ENCODE measurements around the gene UVRAG.

DNA sequence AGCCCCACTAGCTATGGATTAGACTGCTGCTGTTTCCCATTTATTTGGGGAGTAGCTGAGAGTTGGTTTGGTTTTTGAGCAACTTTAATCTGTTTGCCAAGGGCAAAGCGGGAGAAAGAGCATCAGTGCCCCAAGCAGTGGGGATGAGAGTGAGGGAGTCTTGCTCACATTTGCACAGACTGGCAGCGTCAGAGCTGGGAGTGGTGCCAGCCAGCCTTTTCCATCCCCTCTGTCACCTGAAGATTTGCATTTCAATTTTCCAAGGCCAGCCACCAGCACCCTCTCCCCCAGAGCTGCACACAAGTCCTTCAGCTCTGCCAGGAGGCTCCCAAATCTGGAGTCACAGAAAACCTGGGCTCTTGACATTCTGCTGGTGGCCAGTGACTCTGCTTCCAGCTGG, 21.0 kb upstream of the UVRAG start:
- TF ChIP-seq, protein P1, sequence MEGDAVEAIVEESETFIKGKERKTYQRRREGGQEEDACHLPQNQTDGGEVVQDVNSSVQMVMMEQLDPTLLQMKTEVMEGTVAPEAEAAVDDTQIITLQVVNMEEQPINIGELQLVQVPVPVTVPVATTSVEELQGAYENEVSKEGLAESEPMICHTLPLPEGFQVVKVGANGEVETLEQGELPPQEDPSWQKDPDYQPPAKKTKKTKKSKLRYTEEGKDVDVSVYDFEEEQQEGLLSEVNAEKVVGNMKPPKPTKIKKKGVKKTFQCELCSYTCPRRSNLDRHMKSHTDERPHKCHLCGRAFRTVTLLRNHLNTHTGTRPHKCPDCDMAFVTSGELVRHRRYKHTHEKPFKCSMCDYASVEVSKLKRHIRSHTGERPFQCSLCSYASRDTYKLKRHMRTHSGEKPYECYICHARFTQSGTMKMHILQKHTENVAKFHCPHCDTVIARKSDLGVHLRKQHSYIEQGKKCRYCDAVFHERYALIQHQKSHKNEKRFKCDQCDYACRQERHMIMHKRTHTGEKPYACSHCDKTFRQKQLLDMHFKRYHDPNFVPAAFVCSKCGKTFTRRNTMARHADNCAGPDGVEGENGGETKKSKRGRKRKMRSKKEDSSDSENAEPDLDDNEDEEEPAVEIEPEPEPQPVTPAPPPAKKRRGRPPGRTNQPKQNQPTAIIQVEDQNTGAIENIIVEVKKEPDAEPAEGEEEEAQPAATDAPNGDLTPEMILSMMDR (IDR thresholded peaks at IDR 0.05), result no peak
- no peak for TF ChIP-seq POLR2A (IDR thresholded peaks at IDR 0.05)
